Activated CD4-positive, alpha-beta T cell treated with anti-CD3 and anti-CD28 coated beads, Interleukin-2, Interleukin-6, amounts not matched to agents 100 ng/mL and 50 ng/mL, durations not matched to agents 16 hours and 8 hours (primary cell): Measurements from ENCODE around the gene GAGE10.
"Not testable (repeated sequence)": the region's sequence is repeated elsewhere in the genome, so short reads cannot be mapped to it uniquely, and the experiment has no call there.

Experiments
- DNase-seq: peaks from one replicate; pipeline ENCODE4 v3.0.0-alpha.2; 2020

GAGE10 gene

GRCh38 chrX:49330421-49330820 is 27.0 kb downstream of the GAGE10 start:
- DNase-seq, result not testable (repeated sequence)

- DNase-seq, result not testable (repeated sequence)
Measured at GRCh38 chrX:49331282-49331681, 27.8 kb downstream of the GAGE10 start, which contains the start of gene GAGE13. Gene GAGE13, plus strand, starts transcription at chrX:49331582. Its CDS starts 1,156 bp downstream, at chrX:49332738.

- DNase-seq, result not testable (repeated sequence)
Measured at GRCh38 chrX:49331841-49332240, 28.4 kb downstream of the GAGE10 start.

- not testable (repeated sequence) for DNase-seq
Measured at GRCh38 chrX:49341449-49341848, 38.0 kb downstream of the GAGE10 start.

GRCh38 chrX:49344496-49345175 is 41.2 kb downstream of the GAGE10 start:
- not testable (repeated sequence) for DNase-seq

- DNase-seq, result not testable (repeated sequence)
Measured at GRCh38 chrX:49345402-49345801, 42.0 kb downstream of the GAGE10 start.

GRCh38 chrX:49346150-49346549 is 42.7 kb downstream of the GAGE10 start:
- peak; percentile 30 for DNase-seq
